Transverse colon (tissue), 3 donors: ENCODE measurements around the gene GMPR.

ENCODE experiments used
- CTCF ChIP-seq, 5 experiments: fragments of 200-600 bp in 3 of 5; fragments of 450-650 bp in 2 of 5; sonication (generic) in 3 of 5; IDR thresholded peaks; 1 replicate in 2 of 5; 2 replicates in 3 of 5; pipeline ENCODE4 v1.5.1; 2016 to 2017; ENCODE audit warnings: antibody characterized with exemption in 5 of 5, inconsistent platforms in 3 of 5, mild to moderate bottlenecking in 2 of 5, moderate library complexity in 1 of 5
- POLR2A ChIP-seq: fragments of 450-650 bp; IDR thresholded peaks from one replicate; pipeline ENCODE4 v1.6.1; 2016; ENCODE audit warnings: antibody characterized with exemption, mild to moderate bottlenecking, moderate library complexity

DNA sequence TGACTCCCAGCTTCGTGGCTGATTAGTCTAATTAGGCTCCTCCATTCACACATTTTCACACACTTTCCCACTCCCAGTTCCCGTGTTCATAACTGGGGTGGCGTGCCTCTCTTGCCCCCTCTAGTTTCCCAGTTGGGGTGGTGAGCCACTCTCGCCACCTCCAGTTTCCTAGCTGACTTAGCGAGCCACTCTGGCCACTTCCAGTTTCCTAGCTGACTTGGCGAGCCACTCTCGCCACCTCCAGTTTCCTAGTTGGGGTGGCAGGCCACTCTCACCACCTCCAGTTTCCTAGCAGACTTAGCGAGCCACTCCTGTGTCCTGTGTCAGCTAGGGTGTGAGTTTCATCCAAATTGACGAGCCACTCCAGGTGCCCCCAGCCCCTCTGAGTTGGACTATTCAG is 7.4 kb upstream of the GMPR start:
- no peak for TF ChIP-seq CTCF (IDR thresholded peaks at IDR 0.05)
- no peak for TF ChIP-seq POLR2A
